ENCODE results near the gene PDP2. TPM values are rescaled to one million over a fixed set of nuclear protein-coding genes. Genes with fewer than 3 reads are reported as not detected.

The PDP2 gene
- total and polyA plus RNA-seq, 10 of the 15 experiments (the other 5 are each of a cell fraction or from before 2014, with no cell fraction given) = 1.9 to 31.1 (median 6.2) TPM

DNA sequence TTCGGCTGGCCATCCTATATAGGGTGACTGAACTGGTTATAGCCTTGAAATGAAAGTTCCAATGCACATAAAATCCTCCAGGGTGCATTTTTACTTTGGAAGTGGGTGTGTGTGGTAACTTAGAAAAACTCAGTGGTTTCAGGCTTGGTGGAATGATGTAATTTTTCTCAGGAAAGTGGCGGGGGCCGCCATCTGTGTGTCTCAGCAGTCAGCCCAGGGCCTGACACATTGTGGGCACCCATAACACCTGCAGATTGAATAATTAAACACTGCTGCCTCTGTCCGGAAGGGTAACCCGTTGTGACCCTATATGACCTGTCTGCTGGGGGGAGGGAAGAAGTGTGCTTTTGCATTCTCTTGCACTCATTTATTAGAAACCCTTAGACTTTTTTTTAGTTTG, 2.2 kb upstream of the PDP2 start (continued):
- TF ChIP-seq CBX3 (IDR thresholded peaks at IDR 0.05; ENCODE audit: borderline replicate concordance, low read depth) = no peak
- TF ChIP-seq, protein P1, sequence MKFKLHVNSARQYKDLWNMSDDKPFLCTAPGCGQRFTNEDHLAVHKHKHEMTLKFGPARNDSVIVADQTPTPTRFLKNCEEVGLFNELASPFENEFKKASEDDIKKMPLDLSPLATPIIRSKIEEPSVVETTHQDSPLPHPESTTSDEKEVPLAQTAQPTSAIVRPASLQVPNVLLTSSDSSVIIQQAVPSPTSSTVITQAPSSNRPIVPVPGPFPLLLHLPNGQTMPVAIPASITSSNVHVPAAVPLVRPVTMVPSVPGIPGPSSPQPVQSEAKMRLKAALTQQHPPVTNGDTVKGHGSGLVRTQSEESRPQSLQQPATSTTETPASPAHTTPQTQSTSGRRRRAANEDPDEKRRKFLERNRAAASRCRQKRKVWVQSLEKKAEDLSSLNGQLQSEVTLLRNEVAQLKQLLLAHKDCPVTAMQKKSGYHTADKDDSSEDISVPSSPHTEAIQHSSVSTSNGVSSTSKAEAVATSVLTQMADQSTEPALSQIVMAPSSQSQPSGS (IDR thresholded peaks at IDR 0.05; ENCODE audit: low read length) = peak; percentile 59; the same call in 1 of the 2 replicates
- no peak for TF ChIP-seq NFXL1 (IDR thresholded peaks at IDR 0.05; ENCODE audit: borderline replicate concordance)
- TF ChIP-seq BACH1 (IDR thresholded peaks at IDR 0.05; ENCODE audit: borderline replicate concordance) = no peak
- no peak for TF ChIP-seq ETV6 (conservative IDR thresholded peaks at IDR 0.05 in 1 of 2, IDR thresholded peaks at IDR 0.05 in 1 of 2; ENCODE audit: borderline replicate concordance in 1 of 2, low read depth in 1 of 2)
- peak; percentile 68 to 86 for TF ChIP-seq SRF (IDR thresholded peaks at IDR 0.05; ENCODE audit: low read depth in 2 of 2, low read length in 2 of 2)
- TF ChIP-seq, protein P2, sequence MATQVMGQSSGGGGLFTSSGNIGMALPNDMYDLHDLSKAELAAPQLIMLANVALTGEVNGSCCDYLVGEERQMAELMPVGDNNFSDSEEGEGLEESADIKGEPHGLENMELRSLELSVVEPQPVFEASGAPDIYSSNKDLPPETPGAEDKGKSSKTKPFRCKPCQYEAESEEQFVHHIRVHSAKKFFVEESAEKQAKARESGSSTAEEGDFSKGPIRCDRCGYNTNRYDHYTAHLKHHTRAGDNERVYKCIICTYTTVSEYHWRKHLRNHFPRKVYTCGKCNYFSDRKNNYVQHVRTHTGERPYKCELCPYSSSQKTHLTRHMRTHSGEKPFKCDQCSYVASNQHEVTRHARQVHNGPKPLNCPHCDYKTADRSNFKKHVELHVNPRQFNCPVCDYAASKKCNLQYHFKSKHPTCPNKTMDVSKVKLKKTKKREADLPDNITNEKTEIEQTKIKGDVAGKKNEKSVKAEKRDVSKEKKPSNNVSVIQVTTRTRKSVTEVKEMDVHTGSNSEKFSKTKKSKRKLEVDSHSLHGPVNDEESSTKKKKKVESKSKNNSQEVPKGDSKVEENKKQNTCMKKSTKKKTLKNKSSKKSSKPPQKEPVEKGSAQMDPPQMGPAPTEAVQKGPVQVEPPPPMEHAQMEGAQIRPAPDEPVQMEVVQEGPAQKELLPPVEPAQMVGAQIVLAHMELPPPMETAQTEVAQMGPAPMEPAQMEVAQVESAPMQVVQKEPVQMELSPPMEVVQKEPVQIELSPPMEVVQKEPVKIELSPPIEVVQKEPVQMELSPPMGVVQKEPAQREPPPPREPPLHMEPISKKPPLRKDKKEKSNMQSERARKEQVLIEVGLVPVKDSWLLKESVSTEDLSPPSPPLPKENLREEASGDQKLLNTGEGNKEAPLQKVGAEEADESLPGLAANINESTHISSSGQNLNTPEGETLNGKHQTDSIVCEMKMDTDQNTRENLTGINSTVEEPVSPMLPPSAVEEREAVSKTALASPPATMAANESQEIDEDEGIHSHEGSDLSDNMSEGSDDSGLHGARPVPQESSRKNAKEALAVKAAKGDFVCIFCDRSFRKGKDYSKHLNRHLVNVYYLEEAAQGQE (IDR thresholded peaks at IDR 0.05; ENCODE audit: low read depth, low read length) = no peak
- TF ChIP-seq, protein P3, sequence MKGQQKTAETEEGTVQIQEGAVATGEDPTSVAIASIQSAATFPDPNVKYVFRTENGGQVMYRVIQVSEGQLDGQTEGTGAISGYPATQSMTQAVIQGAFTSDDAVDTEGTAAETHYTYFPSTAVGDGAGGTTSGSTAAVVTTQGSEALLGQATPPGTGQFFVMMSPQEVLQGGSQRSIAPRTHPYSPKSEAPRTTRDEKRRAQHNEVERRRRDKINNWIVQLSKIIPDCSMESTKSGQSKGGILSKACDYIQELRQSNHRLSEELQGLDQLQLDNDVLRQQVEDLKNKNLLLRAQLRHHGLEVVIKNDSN (IDR thresholded peaks at IDR 0.05; ENCODE audit: borderline replicate concordance, extremely low read length, insufficient read depth, low read depth, low read length) = no peak
- TF ChIP-seq, protein P4, sequence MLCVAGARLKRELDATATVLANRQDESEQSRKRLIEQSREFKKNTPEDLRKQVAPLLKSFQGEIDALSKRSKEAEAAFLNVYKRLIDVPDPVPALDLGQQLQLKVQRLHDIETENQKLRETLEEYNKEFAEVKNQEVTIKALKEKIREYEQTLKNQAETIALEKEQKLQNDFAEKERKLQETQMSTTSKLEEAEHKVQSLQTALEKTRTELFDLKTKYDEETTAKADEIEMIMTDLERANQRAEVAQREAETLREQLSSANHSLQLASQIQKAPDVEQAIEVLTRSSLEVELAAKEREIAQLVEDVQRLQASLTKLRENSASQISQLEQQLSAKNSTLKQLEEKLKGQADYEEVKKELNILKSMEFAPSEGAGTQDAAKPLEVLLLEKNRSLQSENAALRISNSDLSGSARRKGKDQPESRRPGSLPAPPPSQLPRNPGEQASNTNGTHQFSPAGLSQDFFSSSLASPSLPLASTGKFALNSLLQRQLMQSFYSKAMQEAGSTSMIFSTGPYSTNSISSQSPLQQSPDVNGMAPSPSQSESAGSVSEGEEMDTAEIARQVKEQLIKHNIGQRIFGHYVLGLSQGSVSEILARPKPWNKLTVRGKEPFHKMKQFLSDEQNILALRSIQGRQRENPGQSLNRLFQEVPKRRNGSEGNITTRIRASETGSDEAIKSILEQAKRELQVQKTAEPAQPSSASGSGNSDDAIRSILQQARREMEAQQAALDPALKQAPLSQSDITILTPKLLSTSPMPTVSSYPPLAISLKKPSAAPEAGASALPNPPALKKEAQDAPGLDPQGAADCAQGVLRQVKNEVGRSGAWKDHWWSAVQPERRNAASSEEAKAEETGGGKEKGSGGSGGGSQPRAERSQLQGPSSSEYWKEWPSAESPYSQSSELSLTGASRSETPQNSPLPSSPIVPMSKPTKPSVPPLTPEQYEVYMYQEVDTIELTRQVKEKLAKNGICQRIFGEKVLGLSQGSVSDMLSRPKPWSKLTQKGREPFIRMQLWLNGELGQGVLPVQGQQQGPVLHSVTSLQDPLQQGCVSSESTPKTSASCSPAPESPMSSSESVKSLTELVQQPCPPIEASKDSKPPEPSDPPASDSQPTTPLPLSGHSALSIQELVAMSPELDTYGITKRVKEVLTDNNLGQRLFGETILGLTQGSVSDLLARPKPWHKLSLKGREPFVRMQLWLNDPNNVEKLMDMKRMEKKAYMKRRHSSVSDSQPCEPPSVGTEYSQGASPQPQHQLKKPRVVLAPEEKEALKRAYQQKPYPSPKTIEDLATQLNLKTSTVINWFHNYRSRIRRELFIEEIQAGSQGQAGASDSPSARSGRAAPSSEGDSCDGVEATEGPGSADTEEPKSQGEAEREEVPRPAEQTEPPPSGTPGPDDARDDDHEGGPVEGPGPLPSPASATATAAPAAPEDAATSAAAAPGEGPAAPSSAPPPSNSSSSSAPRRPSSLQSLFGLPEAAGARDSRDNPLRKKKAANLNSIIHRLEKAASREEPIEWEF (IDR thresholded peaks at IDR 0.05; ENCODE audit: insufficient replicate concordance, low read depth, low read length) = no peak
- TF ChIP-seq HDAC2 (IDR thresholded peaks at IDR 0.05) = no peak
- no peak for TF ChIP-seq EZH2 (IDR thresholded peaks at IDR 0.05; ENCODE audit: borderline replicate concordance, control insufficient read depth, low read depth, low read length)
- TF ChIP-seq PAX8 (IDR thresholded peaks at IDR 0.05) = no peak
- 0 out of 2 replicates have a peak, but pooled peaks have one; percentile 46 for TF ChIP-seq DPF2 (IDR thresholded peaks at IDR 0.05)
- no peak for TF ChIP-seq SREBF1 (IDR thresholded peaks at IDR 0.05; ENCODE audit: low read length)
- TF ChIP-seq EED (IDR thresholded peaks at IDR 0.05; ENCODE audit: low read depth) = peak; percentile 69
- TF ChIP-seq BHLHE40 (IDR thresholded peaks at IDR 0.05; ENCODE audit: borderline replicate concordance in 1 of 2, low read depth in 2 of 2, low read length in 1 of 2) = peak in 1 of 2 experiments; percentile 17; a peak in 1 of 4 replicates
- no peak for TF ChIP-seq BRCA1 (IDR thresholded peaks at IDR 0.05; ENCODE audit: low read depth, low read length)
- no peak; the same call in 1 of the 2 replicates for TF ChIP-seq MTA2 (IDR thresholded peaks at IDR 0.05; ENCODE audit: low read depth)
- no peak for TF ChIP-seq SP1 (IDR thresholded peaks at IDR 0.05; ENCODE audit: low read depth, low read length)
- peak; percentile 82 for TF ChIP-seq IKZF1 (conservative IDR thresholded peaks at IDR 0.05)

Data from GM12878 (cell line).